Ovary (tissue), 3 donors: ENCODE results near the gene RFC2.

ENCODE experiments used
- EP300 ChIP-seq: sonication (generic); formaldehyde crosslinking; IDR thresholded peaks from one replicate; pipeline ENCODE4 v1.6.1; 2017; ENCODE audit warnings: antibody characterized with exemption
- POLR2A ChIP-seq: fragments of 450-650 bp; IDR thresholded peaks from one replicate; pipeline ENCODE4 v1.6.1; 2017; ENCODE audit warnings: antibody characterized with exemption, mild to moderate bottlenecking, moderate library complexity
- TF ChIP-seq, protein P1 (sequence below), 3 donors: fragments of 450-650 bp in 2 of 3; fragments of 200-600 bp in 1 of 3; IDR thresholded peaks; one replicate each; pipeline versions ENCODE4 v1.5.1 to v1.8.0; 2016 to 2022; ENCODE audit warnings: antibody characterized with exemption in 3 of 3, mild to moderate bottlenecking in 1 of 3
- donor health status: DM: no; HTN: no; CAD: no.

DNA sequence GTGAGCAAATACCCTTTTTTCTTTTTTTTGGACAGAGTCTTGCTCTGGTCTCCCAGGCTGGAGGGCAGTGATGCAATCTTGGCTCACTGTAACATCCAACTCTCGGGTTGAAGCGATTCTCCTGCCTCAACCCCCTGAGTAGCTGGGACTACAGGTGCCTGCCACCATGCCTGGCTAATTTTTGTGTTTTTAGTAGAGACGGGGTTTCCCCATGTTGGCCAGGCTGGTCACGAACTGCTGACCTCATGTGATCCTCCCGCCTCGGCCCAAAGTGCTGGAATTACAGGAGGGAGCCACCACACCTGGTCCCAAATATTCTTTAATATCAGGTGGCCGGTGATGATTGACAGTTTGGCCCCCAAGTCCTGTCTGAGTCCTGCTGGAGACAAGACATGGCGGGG is 37.8 kb downstream of the RFC2 start:
- TF ChIP-seq, protein P1, sequence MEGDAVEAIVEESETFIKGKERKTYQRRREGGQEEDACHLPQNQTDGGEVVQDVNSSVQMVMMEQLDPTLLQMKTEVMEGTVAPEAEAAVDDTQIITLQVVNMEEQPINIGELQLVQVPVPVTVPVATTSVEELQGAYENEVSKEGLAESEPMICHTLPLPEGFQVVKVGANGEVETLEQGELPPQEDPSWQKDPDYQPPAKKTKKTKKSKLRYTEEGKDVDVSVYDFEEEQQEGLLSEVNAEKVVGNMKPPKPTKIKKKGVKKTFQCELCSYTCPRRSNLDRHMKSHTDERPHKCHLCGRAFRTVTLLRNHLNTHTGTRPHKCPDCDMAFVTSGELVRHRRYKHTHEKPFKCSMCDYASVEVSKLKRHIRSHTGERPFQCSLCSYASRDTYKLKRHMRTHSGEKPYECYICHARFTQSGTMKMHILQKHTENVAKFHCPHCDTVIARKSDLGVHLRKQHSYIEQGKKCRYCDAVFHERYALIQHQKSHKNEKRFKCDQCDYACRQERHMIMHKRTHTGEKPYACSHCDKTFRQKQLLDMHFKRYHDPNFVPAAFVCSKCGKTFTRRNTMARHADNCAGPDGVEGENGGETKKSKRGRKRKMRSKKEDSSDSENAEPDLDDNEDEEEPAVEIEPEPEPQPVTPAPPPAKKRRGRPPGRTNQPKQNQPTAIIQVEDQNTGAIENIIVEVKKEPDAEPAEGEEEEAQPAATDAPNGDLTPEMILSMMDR (IDR thresholded peaks at IDR 0.05) = no peak
- TF ChIP-seq POLR2A (no peak), EP300 (no peak)
